Gastrocnemius medialis (tissue), 4 donors: ENCODE data around the gene PPP6R2.

Experiments
- CTCF ChIP-seq, 5 experiments: fragments of 450-650 bp in 3 of 5; fragments of 200-600 bp in 2 of 5; sonication (generic) in 2 of 5; IDR thresholded peaks in 4 of 5; conservative IDR thresholded peaks in 1 of 5; 1 replicate in 4 of 5; 2 replicates in 1 of 5; pipeline ENCODE4 v1.5.1; 2016 to 2019; ENCODE audit warnings: antibody characterized with exemption in 5 of 5, mild to moderate bottlenecking in 3 of 5, moderate library complexity in 3 of 5
- POLR2A ChIP-seq, 2 donors: fragments of 450-650 bp; IDR thresholded peaks; one replicate each; pipeline ENCODE4 v1.6.1; 2017; ENCODE audit warnings: antibody characterized with exemption in 2 of 2, mild to moderate bottlenecking in 2 of 2, moderate library complexity in 2 of 2

- TF ChIP-seq CTCF (IDR thresholded peaks at IDR 0.05 in 4 of 5, conservative IDR thresholded peaks at IDR 0.05 in 1 of 5) (no peak), POLR2A (IDR thresholded peaks at IDR 0.05) (no peak)
Measured at GRCh38 chr22:50314081-50314454, 29.1 kb upstream of the PPP6R2 start.
